GM18951 (cell line): Measurements from ENCODE around the gene CLEC16A.

Experiments
- POLR2A ChIP-seq: IDR thresholded peaks from 4 replicates; pipeline ENCODE4 v1.6.1; 2011; ENCODE audit warnings: mild to moderate bottlenecking; ENCODE audit not compliant: insufficient read length, insufficient read depth; ENCODE audit errors: extremely low read depth
- in situ Hi-C: fragments of 300-500 bp; cut with MboI; formaldehyde crosslinking; loops from one replicate; pipeline ENCODE4 v1.12.0; 2022; ENCODE audit warnings: low sequenced_read_pairs, mixed read lengths, inconsistent platforms; ENCODE audit not compliant: unreplicated experiment

The CLEC16A gene

DNA sequence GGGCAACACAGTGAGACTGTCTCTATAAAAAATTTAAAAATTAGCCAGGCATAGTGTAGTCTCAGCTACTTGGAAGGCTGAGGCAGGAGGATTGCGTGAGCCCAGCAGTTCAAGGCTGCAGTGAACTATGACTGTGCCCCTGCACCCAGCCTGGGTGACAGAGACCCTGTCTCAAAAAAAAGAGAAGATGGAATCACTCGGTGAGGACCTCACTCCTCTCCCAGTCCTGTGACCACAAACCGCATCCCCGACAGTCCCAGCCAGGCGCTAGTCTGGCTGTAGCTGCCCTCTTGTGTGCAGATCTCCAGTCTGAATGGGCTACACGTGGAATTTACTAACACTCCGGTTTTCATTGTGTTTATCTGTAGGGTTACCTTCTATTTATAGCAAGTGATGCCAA lies 13.2 kb upstream of the CLEC16A start:
- no peak for TF ChIP-seq POLR2A
- in situ Hi-C loops: no loop called here

DNA sequence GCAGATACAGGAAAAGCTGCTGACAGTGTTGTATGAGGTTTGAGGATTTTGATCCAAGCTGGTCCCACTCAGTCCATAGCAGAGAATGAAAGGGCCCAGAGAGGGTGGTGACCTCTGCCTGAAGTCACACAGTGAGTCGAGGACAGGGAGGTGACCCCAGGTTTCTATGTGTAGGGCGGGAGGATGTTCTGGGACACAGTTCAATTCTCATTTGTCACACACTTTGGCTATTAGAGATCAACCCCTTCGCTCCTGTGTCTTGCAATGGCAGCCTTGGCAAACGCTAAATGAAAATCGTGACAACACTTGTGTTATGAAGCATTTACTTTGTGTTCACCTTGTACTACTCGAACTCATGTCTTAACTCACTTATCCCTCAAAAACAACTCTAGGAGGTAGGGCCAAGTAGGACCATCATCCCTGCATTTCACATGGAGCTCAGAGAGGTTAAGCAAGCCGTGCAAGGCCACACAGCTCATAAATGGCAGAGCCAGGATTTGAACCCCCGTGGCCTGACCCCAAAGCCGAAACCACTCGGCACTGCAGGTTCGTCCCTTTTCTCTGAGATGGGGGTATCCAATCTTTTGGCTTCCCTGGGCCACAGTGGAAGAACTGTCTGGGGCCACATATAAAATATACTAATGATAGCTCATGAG lies 12.3 kb upstream of the CLEC16A start:
- in situ Hi-C loops: no loop called here
- TF ChIP-seq POLR2A: peak; percentile 30

DNA sequence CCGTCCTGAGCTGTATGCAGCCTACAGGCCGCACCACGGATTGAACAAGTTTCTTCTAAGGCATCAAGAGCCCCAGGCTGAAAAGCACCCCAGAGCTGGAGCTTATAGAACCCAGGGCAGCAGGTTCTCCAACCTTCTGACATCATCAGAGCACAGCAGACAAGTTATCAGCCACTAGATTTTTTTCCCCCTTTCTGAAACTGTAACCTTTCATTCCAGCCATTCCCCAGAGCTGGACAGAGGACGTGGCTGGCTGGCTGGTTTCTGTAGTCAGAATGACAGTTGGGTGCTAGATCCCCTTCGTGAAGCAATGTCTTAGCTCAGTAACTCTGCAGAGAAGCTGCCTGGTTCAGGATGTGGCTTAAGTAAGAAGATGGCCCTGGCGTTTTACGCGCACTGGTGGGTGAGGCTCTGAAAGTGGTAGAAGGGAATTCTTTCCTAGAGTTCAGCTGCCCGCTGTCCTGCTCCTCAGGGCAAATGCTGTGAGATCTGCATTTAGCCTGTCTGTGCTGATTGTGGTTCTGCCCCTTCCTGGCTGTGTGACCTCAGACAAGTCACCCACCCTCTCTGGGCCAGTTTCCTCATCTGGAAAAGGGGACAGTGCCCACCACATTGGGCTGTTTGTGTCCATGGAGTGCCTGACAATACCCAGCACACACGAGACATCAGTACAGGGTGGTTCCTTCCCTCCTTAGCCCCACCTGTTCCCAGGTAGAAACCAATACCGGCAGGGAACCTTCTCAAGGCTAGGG lies 11.2 kb upstream of the CLEC16A start:
- TF ChIP-seq POLR2A: no peak
- in situ Hi-C loops: no loop called here

DNA sequence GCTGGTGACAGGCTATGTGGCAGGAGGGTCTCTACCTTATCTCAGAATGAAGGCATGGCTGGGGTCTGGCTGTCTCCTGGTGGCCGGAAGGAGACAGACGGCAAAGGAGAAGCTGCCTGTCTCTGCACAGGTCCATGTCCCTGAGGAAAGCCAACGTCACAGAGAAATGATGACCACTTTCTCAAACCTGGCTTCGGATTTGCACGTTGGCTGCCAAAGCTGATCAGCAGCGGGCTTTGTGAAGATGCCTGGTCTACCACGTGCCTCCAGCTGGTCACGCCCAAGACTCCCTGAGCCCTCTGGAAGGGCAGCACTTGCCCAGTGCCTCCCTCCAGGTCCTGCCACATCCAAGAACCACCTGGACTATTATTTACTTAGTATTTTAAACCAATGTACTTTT lies 10.5 kb upstream of the CLEC16A start:
- in situ Hi-C loops: no loop called here
- no peak for TF ChIP-seq POLR2A

DNA sequence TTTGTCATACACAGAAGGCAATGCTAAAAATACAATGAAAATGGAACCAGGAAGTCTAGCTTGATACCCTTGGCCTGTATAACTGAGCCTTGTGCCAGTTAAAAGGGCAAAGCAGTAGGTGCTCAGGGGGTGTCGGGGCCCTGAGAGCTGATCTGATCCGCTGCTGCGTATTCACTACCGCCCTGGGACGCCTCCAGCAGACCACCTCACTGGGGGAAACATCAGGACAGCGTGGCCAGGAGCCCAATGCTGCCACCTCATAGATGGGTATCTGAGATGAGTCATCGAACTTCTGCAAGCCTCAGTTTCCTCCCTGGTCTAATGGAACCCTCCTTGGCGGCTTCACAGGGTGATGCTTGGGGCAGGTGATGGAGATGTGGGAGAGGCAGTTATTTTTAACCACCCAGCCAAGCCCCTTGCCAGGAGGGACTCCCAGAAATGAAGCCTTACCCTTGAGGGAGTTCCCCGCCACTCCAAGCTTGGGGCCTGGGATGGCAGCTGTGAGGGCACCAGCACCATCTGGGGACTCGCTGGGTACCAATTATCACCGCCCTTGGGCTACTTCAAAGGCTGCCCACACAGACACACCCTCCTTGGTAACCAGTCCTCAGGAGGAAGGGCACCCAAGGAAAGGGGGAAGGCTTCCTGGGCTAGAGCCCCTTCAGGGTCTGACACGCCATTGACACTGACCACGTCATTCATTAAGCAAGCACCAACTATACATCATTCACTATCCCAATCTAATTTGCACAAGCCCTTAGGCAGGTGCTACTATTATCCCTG lies 9.8 kb upstream of the CLEC16A start:
- in situ Hi-C loops: no loop called here
- TF ChIP-seq POLR2A: no peak

DNA sequence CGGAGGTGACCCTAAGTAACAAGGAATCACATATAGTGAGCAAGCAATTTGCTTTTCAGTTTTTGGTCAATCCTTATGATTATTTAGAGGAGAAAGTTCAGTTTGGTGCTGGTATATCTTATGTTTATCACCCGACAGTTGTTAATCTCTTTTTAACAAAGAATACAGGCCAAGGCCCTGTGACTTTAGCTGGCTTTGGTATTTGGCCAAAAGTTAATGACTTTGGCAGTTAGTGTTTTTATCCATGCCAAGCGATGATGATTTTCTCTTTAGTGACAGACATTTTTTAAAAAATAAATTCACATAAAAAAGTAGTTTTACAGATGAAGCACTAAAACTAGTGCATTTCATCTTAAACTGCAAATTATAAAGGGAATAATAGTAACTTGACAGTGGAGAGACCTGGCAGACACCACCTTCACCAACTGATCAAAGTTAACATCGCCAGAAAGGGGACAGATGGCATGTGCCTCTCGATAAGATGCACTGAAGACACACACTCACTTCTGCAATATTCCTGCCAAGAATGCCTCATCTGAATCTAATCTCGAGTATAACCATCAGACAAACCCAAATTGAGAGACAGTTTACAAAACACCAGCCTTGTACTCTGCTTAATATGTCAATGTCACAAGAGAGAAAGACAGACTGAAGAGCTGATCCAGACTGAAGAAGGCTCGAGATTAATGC lies 9.0 kb upstream of the CLEC16A start:
- TF ChIP-seq POLR2A: no peak
- in situ Hi-C loops: no loop called here

DNA sequence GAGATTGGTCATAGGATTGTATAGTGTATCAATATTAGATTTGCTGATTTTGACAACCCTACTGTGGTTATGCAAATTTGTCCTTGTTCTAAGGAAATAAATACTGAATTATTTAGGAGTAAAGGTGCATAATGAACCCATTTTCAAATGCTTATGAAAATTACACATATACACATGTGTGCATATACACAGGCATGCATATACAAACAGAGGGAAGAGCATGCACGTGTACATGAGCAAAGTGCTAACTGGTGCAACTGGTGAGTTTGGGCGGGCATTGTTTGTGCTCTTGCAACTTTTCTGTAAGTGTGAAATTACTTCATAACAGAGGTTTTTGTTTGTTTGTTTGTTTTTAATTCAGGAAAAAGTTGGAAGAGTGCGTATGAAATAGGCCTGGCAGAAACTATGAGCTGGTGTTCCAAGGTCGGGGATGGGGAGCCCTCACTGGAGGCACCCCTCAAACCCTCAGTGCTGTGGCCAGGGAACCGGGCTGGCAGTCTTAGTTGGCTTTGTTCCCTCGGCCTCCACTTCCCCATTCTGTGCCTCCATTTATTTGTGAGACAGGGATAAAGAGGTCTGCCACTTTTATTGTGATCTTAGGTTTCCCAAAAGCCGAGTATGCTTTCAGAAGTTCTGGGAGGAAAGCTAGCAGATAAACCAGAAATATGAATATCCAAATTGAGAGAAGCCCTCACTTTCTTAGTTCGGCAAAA lies 7.9 kb upstream of the CLEC16A start:
- in situ Hi-C loops: no loop called here
- TF ChIP-seq POLR2A: no peak

DNA sequence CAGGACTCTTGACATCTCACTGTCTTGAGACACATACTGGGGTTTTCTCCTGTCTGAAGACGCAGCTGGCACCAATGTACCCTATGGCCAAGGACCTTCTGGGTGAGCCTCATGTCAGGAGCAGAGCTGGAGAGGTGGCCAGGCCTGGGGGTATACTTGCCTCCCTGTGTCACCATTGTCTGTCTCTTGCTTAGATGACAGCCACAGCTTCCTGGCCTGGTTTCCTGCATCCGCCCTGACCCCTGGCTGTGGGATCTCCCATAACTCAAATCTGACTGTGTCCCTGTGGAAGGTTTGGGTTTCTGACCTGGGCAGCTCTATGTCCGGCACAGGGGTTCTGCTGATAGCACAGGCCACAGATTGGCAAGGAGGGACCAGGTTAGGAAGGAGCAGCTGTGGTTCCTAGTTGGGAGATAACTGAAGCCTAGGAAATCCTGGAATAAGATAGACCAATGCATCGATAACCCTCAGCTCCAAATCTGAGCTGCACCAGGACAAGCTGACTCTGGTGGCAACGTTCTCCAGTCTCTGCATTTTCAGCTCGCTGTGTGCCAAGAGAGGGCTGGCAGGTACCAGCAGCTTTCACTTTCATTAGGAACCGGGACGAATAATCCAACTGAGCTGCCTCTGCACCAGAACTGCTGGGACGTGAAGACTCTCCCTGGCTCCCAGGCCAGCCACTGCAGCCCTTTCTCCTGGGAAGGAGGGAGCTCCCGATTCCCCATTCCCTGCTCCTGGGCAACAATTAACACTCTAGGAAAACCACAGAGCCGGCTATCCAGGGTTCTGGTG lies 7.1 kb upstream of the CLEC16A start:
- in situ Hi-C loops: no loop called here
- TF ChIP-seq POLR2A: no peak

DNA sequence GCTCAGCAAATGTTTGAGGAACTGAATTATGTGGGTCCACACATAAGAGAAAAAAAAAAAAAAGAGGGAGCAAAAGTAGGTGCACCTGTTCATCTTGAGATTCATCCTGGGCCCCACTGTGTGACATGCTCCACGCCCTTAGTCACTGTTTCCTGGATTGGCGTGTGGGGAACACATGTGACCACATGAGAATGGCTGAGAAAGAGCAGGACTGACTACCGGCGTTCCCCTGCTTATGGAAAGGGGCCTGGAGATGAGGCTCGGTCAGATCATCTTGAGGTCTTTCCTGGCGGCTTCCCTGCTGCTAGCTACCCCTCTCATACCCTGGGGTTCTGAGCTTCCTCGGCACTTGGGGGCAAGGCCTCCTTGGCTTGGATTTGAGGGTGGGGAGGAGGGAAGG lies 6.0 kb upstream of the CLEC16A start:
- TF ChIP-seq POLR2A: no peak
- in situ Hi-C loops: no loop called here

DNA sequence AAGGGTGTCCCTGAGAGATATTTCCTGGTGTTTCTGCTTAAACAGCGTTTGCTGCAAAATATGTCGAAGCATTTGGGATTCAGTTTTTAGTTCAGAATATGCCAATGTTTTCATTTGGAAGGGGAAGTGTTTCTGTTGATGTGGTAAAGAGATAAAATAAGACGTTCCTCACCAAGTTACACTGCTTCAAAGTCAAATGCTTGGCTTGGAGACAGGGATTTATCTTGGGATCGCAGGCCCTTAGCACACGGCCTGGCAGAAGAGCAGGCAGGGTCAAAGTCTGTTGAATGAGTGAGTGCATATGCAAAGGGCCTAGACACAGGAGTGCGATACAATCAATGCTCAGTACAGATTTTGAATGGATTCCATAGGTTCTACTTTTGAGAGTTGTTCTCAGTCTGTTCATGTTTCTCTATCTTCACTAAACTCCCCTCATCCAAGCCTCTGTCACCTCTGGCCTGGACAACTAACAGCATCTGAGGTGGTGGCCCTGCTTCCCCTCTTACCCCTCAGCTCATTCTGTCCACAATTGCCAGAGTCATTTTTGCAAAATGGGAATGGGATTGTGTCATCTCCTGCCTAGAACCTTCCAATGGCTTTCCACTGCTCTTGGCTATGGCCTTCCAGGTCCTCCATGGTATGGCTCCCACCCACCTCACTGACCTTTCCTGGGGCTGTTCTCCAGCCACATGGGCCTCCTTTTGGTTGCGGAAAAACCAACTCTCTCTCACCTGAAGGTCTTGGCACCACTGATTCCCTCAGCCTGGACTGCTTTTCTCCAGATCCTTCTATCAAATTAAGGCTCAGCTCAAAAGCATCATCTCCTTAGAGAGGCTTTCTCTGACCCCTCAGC lies 5.3 kb upstream of the CLEC16A start:
- in situ Hi-C loops: no loop called here
- no peak for TF ChIP-seq POLR2A

DNA sequence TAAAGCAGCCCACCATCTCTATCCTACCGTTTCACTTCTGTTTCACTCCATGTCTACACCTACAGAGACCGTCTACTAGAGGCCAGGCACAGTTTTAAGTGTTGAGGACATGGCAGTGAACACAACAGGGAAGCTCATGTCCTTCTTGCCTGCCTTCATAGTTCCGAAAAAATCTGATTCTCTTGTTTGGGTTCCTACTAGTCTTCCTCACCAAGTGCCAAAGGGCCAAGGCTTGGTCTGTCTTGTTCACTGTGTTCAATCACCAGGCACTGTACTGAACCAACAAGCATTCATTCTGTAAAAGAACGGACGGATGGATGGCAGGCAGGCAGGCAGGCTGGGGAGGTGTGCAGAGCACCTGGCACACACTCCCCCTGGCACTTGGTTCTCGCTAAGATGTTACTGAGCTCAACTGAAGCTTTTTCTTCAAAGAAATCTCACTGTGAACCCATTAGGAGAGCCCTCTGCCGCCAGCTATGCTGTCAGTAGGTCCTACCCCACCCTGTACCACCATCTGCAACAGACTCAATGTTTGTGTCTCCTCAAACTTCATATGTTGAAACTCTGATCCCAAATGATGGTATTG lies 4.6 kb upstream of the CLEC16A start:
- in situ Hi-C loops: no loop called here
- no peak for TF ChIP-seq POLR2A
